Measurements from ENCODE around the gene HIRA. TPM values are rescaled to one million over a fixed set of nuclear protein-coding genes. Genes with fewer than 3 reads are reported as not detected.

Gene HIRA
- polyA plus RNA-seq, 3 donors = 1.8 to 20.7 (median 2.6) TPM

GRCh38 chr22:19405133-19405532, 26.4 kb downstream of the HIRA start:
- peaks cover 71 to 99% of the 10 kb centered on the region in 2 donors for H3K36me3 ChIP-seq (replicated peaks in 1 of 2; ENCODE audit: control insufficient read depth in 1 of 2, insufficient read depth in 2 of 2, low read length in 2 of 2)

GRCh38 chr22:19404676-19405075, 26.9 kb downstream of the HIRA start:
- Histone ChIP-seq H3K4me2 (replicated peaks; ENCODE audit: extremely low read depth, low read length, poor library complexity, severe bottlenecking) (no peak overlapping the region), H3K4me3 (replicated peaks in 1 of 3; ENCODE audit: low read depth in 2 of 3, low read length in 3 of 3) (no peak overlapping the region), H3K79me2 (ENCODE audit: insufficient read depth, low read length) (no peaks in the 10 kb centered on the region), H3K4me1 (ENCODE audit: control insufficient read depth in 1 of 2, insufficient read depth in 2 of 2, low read length in 2 of 2) (no peaks in the 10 kb centered on the region), H3K27me3 (ENCODE audit: control insufficient read depth in 2 of 2, insufficient read depth in 2 of 2, low read length in 2 of 2) (no peaks in the 10 kb centered on the region), H4K20me1 (ENCODE audit: insufficient read depth, low read length) (peaks cover 10% of the 10 kb centered on the region), H2AFZ (ENCODE audit: insufficient read depth, low read depth, low read length, poor library complexity, severe bottlenecking) (no peak overlapping the region), H3K27ac (ENCODE audit: low read depth in 1 of 2, low read length in 2 of 2) (peak overlapping the region in 1 of 2 donors; percentile 4), H3K9ac (ENCODE audit: insufficient read depth, low read length, poor library complexity, severe bottlenecking) (no peak overlapping the region), H3K36me3 (replicated peaks in 1 of 2; ENCODE audit: control insufficient read depth in 1 of 2, insufficient read depth in 2 of 2, low read length in 2 of 2) (peaks cover 71 to 99% of the 10 kb centered on the region in 2 donors), H3K9me3 (replicated peaks in 1 of 2; ENCODE audit: control insufficient read depth in 1 of 2, insufficient read depth in 1 of 2, low read length in 2 of 2) (no peaks in the 10 kb centered on the region)
- peaks cover 82 to 95% of the 10 kb centered on the region in 2 donors for H3K36me3 Mint-ChIP-seq
- intact Hi-C loops (cut with micrococcal nuclease) = loop anchor here in 1 of 2 donors (10.0 kb wide), 1 partner anchor 60 kb away; no protein-coding TSS in a partner anchor
- H3K4me1 Mint-ChIP-seq = no peaks in the 10 kb centered on the region
- H3K9me3 Mint-ChIP-seq = no peaks in the 10 kb centered on the region
- TF ChIP-seq CTCF (IDR thresholded peaks at IDR 0.05) = no peak
- H3K4me3 Mint-ChIP-seq = no peak overlapping the region
- H3K27ac Mint-ChIP-seq = peak overlapping the region in 2 of 7 donors; percentile 3 to 35
- H3K27me3 Mint-ChIP-seq (ENCODE audit: low read depth in 3 of 3) = peaks cover 0 to 1% (median 0%) of the 10 kb centered on the region in 3 donors
- whole genome bisulfite sequencing (ENCODE audit: insufficient coverage) = 100% methylated on average over 3 of the region's 3 CpGs
- no peak for DNase-seq

More at GRCh38 chr22:19405133-19405532, 26.4 kb downstream of the HIRA start:
- Histone ChIP-seq H3K27ac (ENCODE audit: low read depth in 1 of 2, low read length in 2 of 2) (no peak overlapping the region), H3K79me2 (ENCODE audit: insufficient read depth, low read length) (no peaks in the 10 kb centered on the region), H3K4me3 (replicated peaks in 1 of 3; ENCODE audit: low read depth in 2 of 3, low read length in 3 of 3) (no peak overlapping the region), H3K27me3 (ENCODE audit: control insufficient read depth in 2 of 2, insufficient read depth in 2 of 2, low read length in 2 of 2) (no peaks in the 10 kb centered on the region), H3K9me3 (replicated peaks in 1 of 2; ENCODE audit: control insufficient read depth in 1 of 2, insufficient read depth in 1 of 2, low read length in 2 of 2) (no peaks in the 10 kb centered on the region), H3K9ac (ENCODE audit: insufficient read depth, low read length, poor library complexity, severe bottlenecking) (no peak overlapping the region), H3K4me2 (replicated peaks; ENCODE audit: extremely low read depth, low read length, poor library complexity, severe bottlenecking) (no peak overlapping the region), H3K4me1 (ENCODE audit: control insufficient read depth in 1 of 2, insufficient read depth in 2 of 2, low read length in 2 of 2) (no peaks in the 10 kb centered on the region), H4K20me1 (ENCODE audit: insufficient read depth, low read length) (peaks cover 15% of the 10 kb centered on the region), H2AFZ (ENCODE audit: insufficient read depth, low read depth, low read length, poor library complexity, severe bottlenecking) (no peak overlapping the region)
- DNase-seq = no peak
- 100% methylated on average over 1 of the region's 4 CpGs for WGBS (ENCODE audit: insufficient coverage)
- Mint-ChIP-seq H3K27me3 (ENCODE audit: low read depth in 3 of 3) (peaks cover 0 to 1% (median 0%) of the 10 kb centered on the region in 3 donors), H3K9me3 (no peaks in the 10 kb centered on the region), H3K36me3 (peaks cover 82 to 95% of the 10 kb centered on the region in 2 donors), H3K4me3 (no peak overlapping the region), H3K27ac (peak overlapping the region in 1 of 7 donors; percentile 35), H3K4me1 (no peaks in the 10 kb centered on the region)
- intact Hi-C loops (cut with micrococcal nuclease) = loop anchor here in 1 of 2 donors (10.0 kb wide), 1 partner anchor 60 kb away; no protein-coding TSS in a partner anchor
- TF ChIP-seq CTCF (IDR thresholded peaks at IDR 0.05) = no peak
